ENCODE data around the gene ITGB4. TPM values are rescaled to one million over a fixed set of nuclear protein-coding genes. Genes with fewer than 3 reads are reported as not detected.

Gene ITGB4
- total RNA-seq, 1 donor from 2014 or later: 0.54 TPM

GRCh38 chr17:75685499-75685898 lies 35.8 kb upstream of the ITGB4 start:
- H3K4me1 Mint-ChIP-seq (ENCODE audit: unreplicated experiment): peaks cover 50% of the 10 kb centered on the region
- peaks cover 16% of the 10 kb centered on the region for H3K36me3 Mint-ChIP-seq (ENCODE audit: low read depth, unreplicated experiment)
- peaks cover 7% of the 10 kb centered on the region for H3K27me3 Mint-ChIP-seq (ENCODE audit: unreplicated experiment)
- DNase-seq (ENCODE audit: low spot score): no peak
- no peak for TF ChIP-seq CTCF (IDR thresholded peaks at IDR 0.05; ENCODE audit: unreplicated experiment)
- no peak overlapping the region for H3K27ac Mint-ChIP-seq (ENCODE audit: unreplicated experiment)
- no peaks in the 10 kb centered on the region for H3K9me3 Mint-ChIP-seq (ENCODE audit: unreplicated experiment)
- no peak overlapping the region for H3K4me3 Mint-ChIP-seq (ENCODE audit: unreplicated experiment)

GRCh38 chr17:75688209-75688825 lies 32.9 kb upstream of the ITGB4 start:
- Mint-ChIP-seq H3K36me3 (ENCODE audit: low read depth, unreplicated experiment) (peaks cover 20% of the 10 kb centered on the region), H3K9me3 (ENCODE audit: unreplicated experiment) (no peaks in the 10 kb centered on the region), H3K4me3 (ENCODE audit: unreplicated experiment) (peak overlapping the region; percentile 66), H3K27me3 (ENCODE audit: unreplicated experiment) (peaks cover 9% of the 10 kb centered on the region), H3K4me1 (ENCODE audit: unreplicated experiment) (peaks cover 53% of the 10 kb centered on the region), H3K27ac (ENCODE audit: unreplicated experiment) (peak overlapping the region; percentile 67)
- TF ChIP-seq CTCF (IDR thresholded peaks at IDR 0.05; ENCODE audit: unreplicated experiment): no peak
- DNase-seq (ENCODE audit: low spot score): no peak

- no peak for TF ChIP-seq CTCF (IDR thresholded peaks at IDR 0.05; ENCODE audit: unreplicated experiment)
- H3K27me3 Mint-ChIP-seq (ENCODE audit: unreplicated experiment): peaks cover 9% of the 10 kb centered on the region
- H3K27ac Mint-ChIP-seq (ENCODE audit: unreplicated experiment): no peak overlapping the region
- DNase-seq (ENCODE audit: low spot score): no peak
- H3K4me3 Mint-ChIP-seq (ENCODE audit: unreplicated experiment): peak overlapping the region; percentile 66
- H3K36me3 Mint-ChIP-seq (ENCODE audit: low read depth, unreplicated experiment): peaks cover 22% of the 10 kb centered on the region
- H3K4me1 Mint-ChIP-seq (ENCODE audit: unreplicated experiment): peaks cover 53% of the 10 kb centered on the region
- no peaks in the 10 kb centered on the region for H3K9me3 Mint-ChIP-seq (ENCODE audit: unreplicated experiment)
These were observed 31.8 kb upstream of the ITGB4 start for GRCh38 chr17:75689441-75689873.

- no peak for DNase-seq (ENCODE audit: low spot score)
- peaks cover 33% of the 10 kb centered on the region for H3K36me3 Mint-ChIP-seq (ENCODE audit: low read depth, unreplicated experiment)
- H3K4me1 Mint-ChIP-seq (ENCODE audit: unreplicated experiment): peaks cover 37% of the 10 kb centered on the region
- no peak for TF ChIP-seq CTCF (IDR thresholded peaks at IDR 0.05; ENCODE audit: unreplicated experiment)
- peak overlapping the region; percentile 57 for H3K27ac Mint-ChIP-seq (ENCODE audit: unreplicated experiment)
- no peak overlapping the region for H3K4me3 Mint-ChIP-seq (ENCODE audit: unreplicated experiment)
- peaks cover 9% of the 10 kb centered on the region for H3K27me3 Mint-ChIP-seq (ENCODE audit: unreplicated experiment)
- H3K9me3 Mint-ChIP-seq (ENCODE audit: unreplicated experiment): no peaks in the 10 kb centered on the region
These were observed 29.9 kb upstream of the ITGB4 start for GRCh38 chr17:75691371-75691791.

GRCh38 chr17:75691801-75692626 lies 29.2 kb upstream of the ITGB4 start:
- Mint-ChIP-seq H3K4me1 (ENCODE audit: unreplicated experiment) (peaks cover 31% of the 10 kb centered on the region), H3K27ac (ENCODE audit: unreplicated experiment) (peak overlapping the region; percentile 57), H3K36me3 (ENCODE audit: low read depth, unreplicated experiment) (peaks cover 33% of the 10 kb centered on the region), H3K27me3 (ENCODE audit: unreplicated experiment) (peaks cover 9% of the 10 kb centered on the region), H3K9me3 (ENCODE audit: unreplicated experiment) (no peaks in the 10 kb centered on the region), H3K4me3 (ENCODE audit: unreplicated experiment) (peak overlapping the region; percentile 33)
- DNase-seq (ENCODE audit: low spot score): no peak
- no peak for TF ChIP-seq CTCF (IDR thresholded peaks at IDR 0.05; ENCODE audit: unreplicated experiment)

All from endothelial cell (in vitro differentiated cells).